ENCODE measurements around the gene SARS2.

- TF ChIP-seq, protein P1, sequence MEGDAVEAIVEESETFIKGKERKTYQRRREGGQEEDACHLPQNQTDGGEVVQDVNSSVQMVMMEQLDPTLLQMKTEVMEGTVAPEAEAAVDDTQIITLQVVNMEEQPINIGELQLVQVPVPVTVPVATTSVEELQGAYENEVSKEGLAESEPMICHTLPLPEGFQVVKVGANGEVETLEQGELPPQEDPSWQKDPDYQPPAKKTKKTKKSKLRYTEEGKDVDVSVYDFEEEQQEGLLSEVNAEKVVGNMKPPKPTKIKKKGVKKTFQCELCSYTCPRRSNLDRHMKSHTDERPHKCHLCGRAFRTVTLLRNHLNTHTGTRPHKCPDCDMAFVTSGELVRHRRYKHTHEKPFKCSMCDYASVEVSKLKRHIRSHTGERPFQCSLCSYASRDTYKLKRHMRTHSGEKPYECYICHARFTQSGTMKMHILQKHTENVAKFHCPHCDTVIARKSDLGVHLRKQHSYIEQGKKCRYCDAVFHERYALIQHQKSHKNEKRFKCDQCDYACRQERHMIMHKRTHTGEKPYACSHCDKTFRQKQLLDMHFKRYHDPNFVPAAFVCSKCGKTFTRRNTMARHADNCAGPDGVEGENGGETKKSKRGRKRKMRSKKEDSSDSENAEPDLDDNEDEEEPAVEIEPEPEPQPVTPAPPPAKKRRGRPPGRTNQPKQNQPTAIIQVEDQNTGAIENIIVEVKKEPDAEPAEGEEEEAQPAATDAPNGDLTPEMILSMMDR (conservative IDR thresholded peaks at IDR 0.05; ENCODE audit: low read depth, low read length): no peak
- TF ChIP-seq EZH2 (IDR thresholded peaks at IDR 0.05; ENCODE audit: low read length, unreplicated experiment): no peak
- TF ChIP-seq EZH2phosphoT487 (IDR thresholded peaks at IDR 0.05; ENCODE audit: borderline replicate concordance, low read length): no peak
These were observed 37.2 kb downstream of the SARS2 start for GRCh38 chr19:38893341-38893771.

Data from PC-3 (cell line).